KBM-7 (cell line): ENCODE results near the gene LCMT1.
"Not testable (repeated sequence)": the region's sequence is repeated elsewhere in the genome, so short reads cannot be mapped to it uniquely, and the experiment has no call there.

Experiments
- DNase-seq: peaks from one replicate; pipeline ENCODE4 v3.0.0-alpha.2; 2015
- in situ Hi-C: fragments of 300-500 bp; cut with MboI; formaldehyde crosslinking; loops from 2 replicates; pipeline ENCODE4 v1.14.3; 2020; ENCODE audit warnings: low sequenced_read_pairs, low pct_unique_long_range_greater_than_20kb, mixed read lengths

The LCMT1 gene

DNA sequence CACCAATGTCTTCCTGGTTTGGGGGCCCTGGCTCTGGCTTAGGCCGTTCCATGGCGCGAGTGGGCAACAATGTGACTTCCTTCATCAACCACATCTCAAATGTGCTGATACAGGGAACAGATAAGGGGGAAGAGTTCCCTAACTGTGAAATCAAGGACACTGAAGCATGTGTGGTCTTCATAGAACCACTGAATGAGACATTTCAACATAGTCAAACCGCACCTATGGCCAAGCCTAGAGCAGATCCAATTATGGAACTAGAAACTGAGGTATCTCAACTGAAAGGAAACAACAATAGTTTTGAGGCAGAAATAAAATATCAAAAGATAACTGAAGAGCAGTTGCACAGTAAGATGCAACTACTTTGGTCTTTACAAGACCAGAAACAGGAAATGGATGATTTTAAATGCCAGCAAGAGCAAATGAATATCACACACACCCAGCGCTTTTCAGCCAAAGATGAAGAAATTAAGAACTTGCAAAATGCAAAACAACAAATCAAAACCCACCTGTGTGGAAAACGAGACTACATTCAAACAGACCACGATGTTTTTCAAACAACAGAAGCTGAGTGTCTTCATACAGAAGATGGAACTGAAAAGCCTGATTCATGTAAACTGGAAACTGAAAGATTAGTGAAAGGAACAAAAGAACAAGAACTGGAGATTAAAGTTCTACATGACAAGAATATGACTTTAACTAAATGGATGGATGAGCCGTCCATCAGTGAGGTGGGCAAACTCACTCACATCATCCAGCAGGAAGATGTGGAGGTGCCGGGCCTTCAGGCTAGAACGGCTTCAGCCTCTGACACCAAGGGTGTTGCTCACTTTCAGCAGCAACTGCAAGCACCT lies 18.1 kb upstream of the LCMT1 start:
- in situ Hi-C loops, result no loop called here
- DNase-seq, result peak; percentile 93

DNA sequence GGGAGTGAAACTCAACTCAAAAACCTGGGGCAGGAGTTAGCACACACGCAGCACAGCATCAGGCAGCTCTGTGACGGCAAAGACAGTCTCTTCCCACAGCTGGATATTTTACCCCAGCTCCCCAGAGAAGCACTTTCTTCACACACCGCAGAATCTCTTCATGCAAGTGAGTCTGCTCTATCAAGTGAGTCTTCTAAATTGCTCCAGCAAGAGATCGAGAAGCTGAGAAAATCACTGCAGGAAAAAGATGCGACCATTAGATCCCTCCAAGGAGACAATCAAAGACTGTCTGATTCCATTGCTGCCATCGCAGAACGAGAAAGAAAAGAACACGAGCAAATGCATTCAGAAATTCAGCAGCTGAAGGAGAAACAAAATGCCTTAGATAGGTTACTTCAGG lies 16.9 kb upstream of the LCMT1 start:
- in situ Hi-C loops, result no loop called here
- no peak for DNase-seq

DNA sequence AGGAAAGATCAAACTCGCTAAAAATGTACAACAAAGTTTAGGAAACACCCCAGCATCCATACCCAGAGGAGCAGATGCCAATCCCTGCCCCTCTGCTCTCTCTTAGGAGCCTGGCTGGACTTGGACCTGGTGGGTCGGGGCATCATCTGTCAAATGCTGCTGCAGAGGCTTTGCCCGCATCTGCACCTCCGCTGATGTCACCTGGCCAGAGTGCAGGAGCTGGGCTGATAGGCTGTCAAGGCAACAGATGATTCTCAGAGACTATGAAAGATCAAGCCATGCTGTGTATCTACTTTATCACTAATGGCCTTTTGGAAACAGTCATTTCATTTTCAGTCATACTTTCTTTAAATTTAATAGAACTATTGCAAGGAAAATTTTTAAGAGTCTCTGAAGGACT lies 15.9 kb upstream of the LCMT1 start:
- in situ Hi-C loops, result no loop called here
- no peak for DNase-seq

DNA sequence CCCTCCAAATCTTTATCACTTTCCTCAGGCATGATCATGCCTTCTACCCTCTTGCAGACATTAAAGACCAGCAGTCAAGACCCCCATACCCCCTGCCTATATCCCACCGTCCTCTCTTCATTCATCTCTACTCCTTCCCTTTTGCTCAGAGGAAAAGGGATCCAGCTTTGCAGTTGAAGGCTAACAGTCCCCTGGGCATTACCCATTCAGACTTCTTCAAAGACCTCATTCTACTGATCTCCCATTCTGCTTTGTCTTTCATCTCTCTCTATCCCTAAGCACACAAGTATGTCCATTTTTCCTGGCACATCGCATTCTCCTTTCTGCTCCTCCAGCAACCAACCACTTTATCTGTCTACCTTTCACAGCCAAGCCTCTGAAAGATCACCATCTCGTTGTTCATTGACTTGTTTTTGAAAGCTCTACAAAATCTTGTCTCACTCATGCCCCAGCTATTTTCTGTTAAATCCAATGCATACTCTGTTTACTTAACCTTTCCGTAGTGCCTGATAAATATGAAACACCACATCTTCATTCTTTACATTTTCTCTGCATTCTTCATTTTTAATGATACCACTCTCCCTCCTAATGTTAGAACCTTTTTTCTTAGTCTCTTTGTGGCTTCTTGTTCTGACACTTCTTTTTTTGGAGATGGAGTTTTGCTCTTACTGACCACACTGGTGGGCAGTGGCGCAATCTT lies 14.1 kb upstream of the LCMT1 start:
- in situ Hi-C loops, result no loop called here
- no peak for DNase-seq

DNA sequence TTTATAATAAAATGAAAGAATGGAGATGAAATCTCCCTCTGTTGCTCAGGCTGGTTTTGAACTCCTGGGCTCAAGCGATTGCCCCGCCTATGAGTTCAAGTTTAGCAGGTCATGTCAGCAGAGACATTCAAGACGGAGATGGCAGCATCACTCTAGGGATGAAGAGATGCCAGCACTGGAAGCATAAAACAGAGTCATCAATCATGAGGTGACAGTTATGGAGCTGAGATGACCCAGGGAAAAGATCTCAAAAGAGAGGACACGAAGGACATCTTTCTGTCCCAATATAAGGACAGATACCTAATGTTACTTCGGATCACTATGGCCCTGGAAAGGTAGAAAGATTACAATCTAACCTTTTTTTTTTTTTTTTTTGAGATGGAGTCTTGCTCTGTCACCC lies 11.0 kb upstream of the LCMT1 start:
- in situ Hi-C loops, result no loop called here
- DNase-seq, result no peak

DNA sequence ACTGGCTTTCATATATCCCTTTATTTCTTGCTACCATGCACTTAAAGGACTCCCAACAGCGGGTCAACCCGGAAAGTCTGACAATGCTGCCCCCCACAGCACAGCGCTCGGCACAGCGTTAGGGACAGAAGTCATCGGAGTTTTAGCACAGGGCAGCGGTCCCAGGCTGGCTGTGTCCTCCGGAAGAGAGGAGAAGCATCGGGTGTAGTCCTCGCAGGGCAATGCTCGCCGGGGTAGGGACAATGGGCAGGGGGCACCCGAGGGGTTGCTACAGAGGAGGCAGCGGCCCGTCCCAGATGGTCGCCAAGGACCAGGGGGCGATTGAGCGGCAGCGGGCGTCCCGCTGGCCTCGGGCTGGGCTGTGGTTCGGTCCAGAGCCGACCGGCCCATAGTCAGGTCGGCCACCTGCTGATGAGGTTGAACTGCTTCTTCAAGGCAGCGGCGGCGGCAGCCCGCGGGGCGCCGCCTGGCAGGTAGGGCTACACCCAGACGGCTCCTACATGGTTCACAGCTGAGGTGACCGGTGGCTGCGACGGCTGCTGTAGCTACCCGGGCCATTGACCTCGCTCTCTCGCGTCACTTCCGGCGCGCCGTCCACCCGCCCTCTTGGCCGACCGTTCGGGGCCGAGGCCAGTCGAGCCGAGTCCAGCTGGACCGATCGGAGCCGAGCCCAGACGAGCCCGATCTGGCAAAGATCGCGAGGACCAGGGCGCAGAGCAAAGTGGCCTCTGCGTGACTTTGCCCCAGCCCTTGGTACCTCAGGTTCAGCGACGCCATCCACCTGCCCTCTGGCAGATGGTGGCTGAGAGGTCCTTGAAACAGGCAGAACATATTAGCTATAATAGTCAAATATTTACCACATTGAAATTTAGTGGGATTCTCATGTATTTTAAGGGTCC lies 4.7 kb upstream of the LCMT1 start:
- in situ Hi-C loops, result no loop called here
- DNase-seq, result peak; percentile 37

DNA sequence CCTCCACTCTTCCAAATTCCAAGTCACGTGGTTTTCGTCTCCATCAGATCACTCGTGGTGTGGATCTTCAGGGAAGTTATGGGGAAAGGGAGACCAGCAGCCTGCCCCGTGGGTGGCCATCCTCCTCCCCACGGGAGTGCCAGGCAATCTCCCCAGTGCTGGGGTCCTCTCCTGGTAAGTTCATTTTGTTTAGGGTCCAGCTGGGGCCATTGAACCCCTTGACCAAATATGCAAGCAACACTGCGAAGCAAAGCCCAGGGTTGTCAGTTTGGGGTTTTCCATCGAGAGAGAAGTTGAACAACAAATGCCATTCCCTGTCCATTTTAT lies 4.1 kb upstream of the LCMT1 start:
- no peak for DNase-seq
- in situ Hi-C loops, result no loop called here

DNA sequence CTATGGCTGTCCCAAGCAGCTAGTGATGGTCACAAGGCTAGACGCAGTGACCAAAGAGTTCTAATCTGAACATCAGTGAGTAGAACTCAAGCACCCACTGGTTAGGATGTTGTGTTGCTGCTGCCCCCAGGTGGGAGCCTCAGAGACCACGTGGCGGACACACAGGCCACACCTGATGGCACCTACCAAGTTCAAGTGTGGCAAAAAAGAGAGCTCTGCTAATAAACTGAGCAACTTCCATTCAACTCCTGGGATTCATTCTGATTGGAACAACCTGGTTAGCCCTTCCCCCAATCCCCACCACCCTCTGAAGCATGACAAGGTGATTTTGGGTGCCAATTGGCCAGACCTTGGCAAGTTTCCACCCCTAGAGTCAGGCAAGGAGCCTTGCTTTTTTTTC lies 3.5 kb upstream of the LCMT1 start:
- no peak for DNase-seq
- in situ Hi-C loops, result no loop called here

DNA sequence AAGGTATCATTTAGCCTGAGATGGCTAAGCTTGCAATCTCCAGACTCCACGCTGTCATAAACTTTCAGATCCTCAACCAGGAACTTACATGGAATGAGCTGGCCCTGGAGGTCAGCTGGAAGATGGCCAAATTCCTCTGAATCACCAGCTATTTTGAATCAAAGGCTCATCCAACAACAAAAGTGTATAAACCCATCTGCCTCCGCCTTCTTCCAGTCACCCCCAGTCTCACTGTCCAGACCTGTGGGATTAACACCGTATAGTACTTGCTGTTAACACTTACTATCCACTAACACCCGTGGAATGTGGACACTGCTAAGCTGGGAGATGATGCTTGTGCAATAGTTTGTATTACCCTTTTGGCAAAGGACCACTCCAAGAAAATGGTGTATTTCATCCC lies 1.9 kb upstream of the LCMT1 start:
- in situ Hi-C loops, result no loop called here

DNA sequence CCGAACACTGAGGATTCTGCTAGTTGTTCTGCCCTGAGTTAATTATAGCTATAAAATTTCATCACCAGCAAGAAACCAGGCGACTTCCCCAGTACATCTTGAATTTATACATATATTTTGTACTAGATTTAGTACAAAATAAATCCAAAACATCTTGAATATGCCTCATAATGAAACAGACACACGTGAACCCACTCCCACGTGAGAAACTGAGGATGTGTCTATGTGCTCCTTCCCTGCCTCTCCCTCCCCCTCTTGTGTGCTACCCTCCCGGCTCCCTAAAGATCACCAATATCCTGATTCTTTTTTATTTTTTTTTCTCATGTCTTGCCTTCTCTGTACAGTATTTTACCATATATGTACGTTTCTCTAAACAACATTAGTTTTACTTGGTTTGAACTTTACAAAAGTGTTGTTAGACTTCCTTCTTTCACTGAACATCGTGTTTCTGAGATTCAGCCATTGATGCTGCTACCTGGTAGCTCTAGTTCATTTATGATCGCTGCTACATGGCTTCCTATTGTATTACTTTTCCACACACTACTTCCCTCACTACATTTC lies 1.1 kb upstream of the LCMT1 start:
- in situ Hi-C loops, result no loop called here
- peak; percentile 51 for DNase-seq

More for the DNA sequence above, 1.9 kb upstream of the LCMT1 start:
- no peak for DNase-seq

DNA sequence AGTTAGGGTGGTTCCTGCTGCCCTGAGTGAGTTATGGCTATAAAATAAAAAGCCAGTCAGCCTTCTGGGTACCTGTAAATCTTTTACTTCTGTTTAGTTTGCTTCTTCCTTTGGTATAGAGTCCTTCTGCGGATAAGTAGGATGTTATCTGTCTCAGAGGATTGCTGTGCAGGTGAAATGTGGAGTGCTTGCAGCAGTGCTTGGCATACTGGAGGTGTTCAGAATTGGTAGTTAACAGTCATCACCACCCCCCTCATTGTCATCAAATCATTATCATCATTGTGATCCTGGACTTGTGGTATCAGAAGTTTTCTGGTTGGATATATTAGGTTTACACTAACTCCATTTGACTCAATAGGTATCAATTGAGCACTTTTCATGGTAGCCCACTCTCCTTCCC lies 2.6 kb downstream of the LCMT1 start:
- DNase-seq, result no peak
- in situ Hi-C loops, result no loop called here

DNA sequence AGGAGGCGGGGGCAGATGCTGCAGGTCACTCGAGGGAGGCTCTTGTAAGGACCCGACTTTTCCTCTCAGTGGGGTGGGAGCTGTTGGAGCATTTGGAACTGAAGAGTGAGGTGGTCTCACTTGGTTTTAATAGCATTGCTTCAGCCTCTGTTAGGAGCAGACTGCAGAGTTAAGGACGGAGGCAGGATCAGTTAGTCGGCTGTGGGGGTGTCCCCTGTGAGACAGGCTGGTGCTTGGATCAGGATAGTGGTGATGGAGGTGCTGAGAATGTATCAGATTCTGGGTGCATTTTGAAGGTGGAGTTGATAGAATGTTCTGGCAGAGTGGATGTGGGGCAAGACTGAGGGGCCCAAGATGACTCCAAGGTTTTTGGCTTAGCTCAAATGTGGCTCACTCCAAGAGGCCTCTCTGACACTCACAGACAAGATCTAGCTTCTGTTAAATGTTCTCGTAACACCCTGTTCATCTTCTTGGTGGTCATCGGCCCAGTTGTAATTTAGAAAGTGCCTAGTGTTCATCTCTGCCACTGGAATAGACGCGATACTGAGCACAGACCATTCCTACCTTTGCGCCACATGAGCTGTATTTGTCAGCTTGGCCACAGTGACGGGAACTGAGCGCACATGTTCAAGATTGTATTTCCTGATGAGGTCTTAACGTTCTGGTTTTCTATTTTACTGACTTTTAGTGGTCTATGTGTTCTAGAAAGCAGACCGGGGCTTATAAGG lies 7.5 kb downstream of the LCMT1 start:
- DNase-seq, result no peak
- in situ Hi-C loops, result no loop called here

DNA sequence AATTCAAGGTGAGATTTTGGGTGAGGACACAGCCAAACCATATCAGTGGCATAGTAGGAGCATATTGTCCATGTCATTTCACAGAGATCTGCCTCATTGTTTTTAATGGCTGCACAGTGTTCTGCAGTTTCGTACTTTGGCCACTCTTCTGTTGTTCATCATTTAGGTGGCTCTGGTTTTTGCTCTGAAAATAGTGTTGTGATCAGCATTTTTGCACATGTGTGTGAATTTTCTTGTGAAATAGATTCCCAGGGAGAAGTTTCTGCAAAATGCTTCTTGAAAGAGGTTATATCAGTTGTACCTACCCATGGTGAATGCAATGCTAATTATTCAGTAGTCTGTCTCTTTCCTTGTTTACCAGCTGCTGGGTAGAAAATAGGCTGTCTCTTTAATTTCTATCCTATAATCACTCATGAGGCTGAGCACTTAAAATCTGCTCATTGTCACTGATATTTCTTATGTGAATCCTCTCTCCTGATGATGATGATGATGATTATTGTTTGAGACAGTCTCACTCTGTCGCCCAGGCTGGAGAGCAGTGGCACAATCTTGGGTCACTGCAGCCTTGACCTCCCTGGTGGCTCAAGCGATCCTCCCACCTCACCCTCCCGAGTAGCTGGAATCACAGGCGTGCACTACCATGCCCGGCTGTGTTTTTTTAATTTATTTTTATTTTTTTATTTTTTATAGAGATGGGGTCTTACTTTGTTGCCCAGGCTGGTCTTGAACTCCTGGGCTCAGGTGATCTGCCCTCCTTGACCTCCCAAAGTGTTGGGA lies 10.5 kb downstream of the LCMT1 start:
- in situ Hi-C loops, result no loop called here
- DNase-seq, result no peak

DNA sequence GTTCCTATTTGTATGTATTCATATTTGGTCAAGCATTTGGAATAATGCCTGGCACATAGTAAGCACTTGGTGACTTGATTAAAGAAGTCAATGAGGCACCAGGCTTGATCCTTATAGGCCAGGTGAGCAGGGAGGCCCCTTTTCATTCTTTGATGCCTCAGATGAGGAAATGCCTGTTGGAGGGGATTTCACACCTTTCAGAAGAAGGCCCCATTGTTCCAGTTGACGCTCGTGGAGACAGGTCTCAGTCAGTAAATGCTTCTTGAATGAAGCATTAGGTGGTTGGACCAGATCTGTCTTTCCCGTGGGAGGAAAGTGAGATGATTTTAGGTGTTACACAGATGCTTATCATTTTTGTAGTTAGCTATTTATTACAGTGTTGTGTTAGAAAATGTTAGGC lies 13.0 kb downstream of the LCMT1 start:
- no peak for DNase-seq
- in situ Hi-C loops, result no loop called here

DNA sequence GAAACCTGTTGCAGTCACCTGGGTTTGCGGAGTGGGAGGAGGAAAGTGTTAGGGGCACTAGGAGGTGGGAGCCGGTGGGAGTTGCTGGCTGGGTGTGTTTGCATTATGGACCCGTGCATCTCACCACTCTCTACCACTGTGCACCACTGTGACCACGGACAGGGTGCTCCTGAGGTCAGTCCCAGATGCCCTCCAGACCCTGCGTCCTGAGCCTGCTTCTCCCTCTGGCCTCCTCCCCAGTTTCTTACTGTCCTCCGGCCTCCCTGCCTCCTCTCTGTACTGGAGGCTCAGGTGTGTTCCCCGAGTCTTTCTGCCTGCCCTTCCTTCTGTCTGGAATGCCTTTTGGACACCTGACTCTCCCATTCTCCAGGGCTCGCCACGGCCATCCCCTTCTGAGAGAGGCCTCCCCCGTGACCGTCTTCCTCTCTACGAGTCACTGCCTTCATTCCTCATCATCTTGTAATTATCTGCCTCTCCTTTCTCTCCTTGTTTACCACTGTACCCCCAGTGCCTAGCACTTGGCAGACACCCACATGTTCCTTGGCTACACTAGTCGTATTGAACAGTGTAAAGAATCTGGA lies 14.6 kb downstream of the LCMT1 start:
- DNase-seq, result not testable (repeated sequence)
- in situ Hi-C loops, result loop anchor here (5.0 kb wide), 1 partner anchor 69 kb away; no protein-coding TSS in a partner anchor

DNA sequence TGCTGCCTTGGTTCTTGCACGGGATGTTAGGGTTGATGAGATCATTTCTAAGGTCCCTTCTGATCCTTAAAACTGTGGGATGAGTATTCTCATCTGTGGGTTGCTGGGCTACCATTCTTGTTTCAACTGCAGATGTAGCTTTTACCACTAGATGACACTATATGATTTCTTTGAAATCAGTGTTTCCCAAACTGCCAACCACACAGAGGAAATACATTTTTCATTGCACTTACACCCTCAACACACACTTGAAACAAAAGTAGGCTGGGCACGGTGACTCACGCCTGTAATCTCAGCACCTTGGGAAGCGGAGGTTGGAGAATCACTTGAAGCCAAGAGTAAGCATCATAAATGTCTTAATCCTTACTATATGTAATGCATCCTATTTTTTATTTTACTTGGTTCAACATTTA lies 15.3 kb downstream of the LCMT1 start:
- DNase-seq, result peak; percentile 78
- in situ Hi-C loops, result loop anchor here (5.0 kb wide), 1 partner anchor 70 kb away; no protein-coding TSS in a partner anchor

DNA sequence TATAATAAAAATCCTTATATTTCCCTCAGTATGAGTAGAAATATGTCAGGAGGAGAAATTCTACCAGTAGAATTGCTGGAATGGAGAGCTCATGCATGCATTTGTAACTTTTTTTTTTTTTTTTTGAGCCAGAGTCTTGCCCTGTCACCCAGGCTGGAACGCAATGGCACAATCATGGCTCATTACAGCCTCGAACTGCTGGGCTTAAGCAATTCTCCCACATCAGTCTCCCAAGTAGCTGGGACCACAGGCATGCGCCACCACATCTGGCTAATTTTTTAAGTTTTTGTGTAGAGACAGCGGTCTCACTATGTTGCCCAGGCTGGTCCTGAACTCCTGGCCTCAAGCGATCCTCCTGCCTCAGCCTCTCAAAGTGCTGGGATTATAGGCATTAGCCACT lies 21.2 kb downstream of the LCMT1 start:
- DNase-seq, in situ Hi-C loops: not testable (repeated sequence)
